K562 (cell line): ENCODE data around the gene FZD8. TPM values are rescaled to one million over a fixed set of nuclear protein-coding genes. Genes with fewer than 3 reads are reported as not detected.
A peak's percentile ranks its signal among the peaks of the same experiment; 100 is the strongest.

Experiments
- ATAC-seq: fragments of 200-7000 bp; cut with Tn5 transposase; 3 replicates; pipeline ENCODE4 v1.9.1; 2020; ENCODE audit warnings: moderate library complexity
- BruUV-seq: library from RNA; stranded (reverse); fragments of 400-500 nt; replicated peaks from 2 replicates; lab custom pipeline; 2021; lab: Mats Ljungman, UMichigan
- CTCF ChIA-PET: fragments of 300-600 bp; formaldehyde crosslinking; extraction: SDS; loops from one replicate; lab custom pipeline; 2021; ENCODE audit warnings: low intra/inter-chr PET ratio; lab: Yijun Ruan, JAX
- POLR2A ChIA-PET: fragments of 300-600, 350-650 bp; sonication (Branson Sonifier 250); formaldehyde crosslinking; extraction: SDS; loops from one replicate; lab custom pipeline; 2021; ENCODE audit warnings: antibody characterized with exemption, inconsistent platforms; lab: Yijun Ruan, JAX
- DNase-seq, 4 experiments: peaks; one replicate each; pipeline versions ENCODE4 v3.0.0 to v3.0.0-alpha.2; 2011 to 2018; ENCODE audit warnings: low spot score in 3 of 4, mixed read lengths in 3 of 4; ENCODE audit errors: extremely low read depth in 1 of 4
- FAIRE-seq: peaks from 2 replicates; lab custom pipeline; 2011; peaks lifted over from hg19 to GRCh38; lab: Jason Lieb, UNC
- H2AFZ ChIP-seq: 2 replicates; pipeline ENCODE4 v1.6.0; 2011; ENCODE audit warnings: low read depth, low read length, control low read depth, inconsistent platforms
- H3K27ac ChIP-seq: fragments of 200-600 bp; 3 replicates; pipeline ENCODE4 v1.8.0; 2011; ENCODE audit warnings: low read depth, mild to moderate bottlenecking, control low read depth, inconsistent platforms, low read length, moderate library complexity, mixed read lengths; ENCODE audit errors: extremely low read depth
- H3K27me3 ChIP-seq, 2 experiments: fragments of 300-600 bp in 1 of 2; 2 replicates in 1 of 2; 3 replicates in 1 of 2; pipeline versions ENCODE4 v1.6.0 to v1.8.0; 2011; ENCODE audit warnings: inconsistent platforms in 2 of 2, low read length in 2 of 2, mild to moderate bottlenecking in 1 of 2, mixed read lengths in 1 of 2, moderate library complexity in 1 of 2; ENCODE audit not compliant: control insufficient read depth in 2 of 2, insufficient read depth in 2 of 2
- H3K36me3 ChIP-seq: fragments of 300-600 bp; 3 replicates; pipeline ENCODE4 v1.8.0; 2011; ENCODE audit warnings: mild to moderate bottlenecking, low read length, inconsistent platforms; ENCODE audit not compliant: control insufficient read depth, insufficient read depth
- H3K4me1 ChIP-seq, 2 experiments: fragments of 200-600 bp in 1 of 2; replicated peaks in 1 of 2; 2 replicates in 1 of 2; 3 replicates in 1 of 2; pipeline versions ENCODE4 v1.5.1 to v1.8.0; 2011; ENCODE audit warnings: inconsistent platforms in 2 of 2, low read length in 2 of 2, mild to moderate bottlenecking in 1 of 2, mixed read lengths in 1 of 2, moderate library complexity in 1 of 2; ENCODE audit not compliant: control insufficient read depth in 2 of 2, insufficient read depth in 2 of 2
- H3K4me2 ChIP-seq: 2 replicates; pipeline ENCODE4 v1.6.1; 2011; ENCODE audit warnings: low read length, control low read depth, inconsistent platforms, mixed read lengths; ENCODE audit not compliant: insufficient read depth
- H3K4me3 ChIP-seq: fragments of 200-600 bp; sonication (generic), shearing (Covaris generic); 2 replicates; pipeline ENCODE4 v1.5.1; 2016; ENCODE audit warnings: control low read depth, inconsistent platforms
- H3K79me2 ChIP-seq: fragments of 200-600 bp; 3 replicates; pipeline ENCODE4 v1.8.0; 2011; ENCODE audit warnings: low read length, inconsistent platforms; ENCODE audit not compliant: control insufficient read depth, insufficient read depth
- H3K9ac ChIP-seq, 2 experiments: 2 replicates each; pipeline versions ENCODE4 v1.6.0 to v1.6.1; 2011; ENCODE audit warnings: low read depth in 2 of 2, low read length in 2 of 2, control low read depth in 1 of 2, inconsistent platforms in 1 of 2, mild to moderate bottlenecking in 1 of 2, mixed read lengths in 1 of 2; ENCODE audit not compliant: insufficient read depth in 1 of 2
- H3K9me1 ChIP-seq: one replicate; pipeline ENCODE4 v1.6.0; 2011; ENCODE audit warnings: inconsistent platforms, mild to moderate bottlenecking, low read length, moderate library complexity; ENCODE audit not compliant: control insufficient read depth, insufficient read depth
- H3K9me3 ChIP-seq: replicated peaks from 2 replicates; pipeline ENCODE4 v1.5.1; 2011; ENCODE audit warnings: low read depth, low read length, inconsistent platforms; ENCODE audit not compliant: control insufficient read depth, insufficient read depth
- H4K20me1 ChIP-seq: replicated peaks from 2 replicates; pipeline ENCODE4 v1.6.1; 2011; ENCODE audit warnings: low read length, inconsistent platforms, mixed read lengths; ENCODE audit not compliant: control insufficient read depth, insufficient read depth
- NFRKB ChIP-seq: fragments of 450-650 bp; IDR thresholded peaks from 2 replicates; pipeline ENCODE4 v1.6.1; 2016; ENCODE audit warnings: low read depth
- NONO ChIP-seq, 2 experiments: fragments of 200-400 bp in 1 of 2; fragments of 450-650 bp in 1 of 2; formaldehyde crosslinking in 1 of 2; IDR thresholded peaks; 2 replicates each; pipeline ENCODE4 v1.6.1; 2017; ENCODE audit warnings: low read depth in 2 of 2, mild to moderate bottlenecking in 2 of 2, moderate library complexity in 2 of 2, low read length in 1 of 2
- ZFP30 ChIP-seq: fragments of 250-450 bp; sonication (Bioruptor Pico); IDR thresholded peaks from 2 replicates; pipeline ENCODE4 v1.8.0; 2022; ENCODE audit warnings: moderate library complexity, mild to moderate bottlenecking, inconsistent platforms, borderline replicate concordance
- ZNF174 ChIP-seq: fragments of 250-450 bp; sonication (Bioruptor Pico); IDR thresholded peaks from 2 replicates; pipeline ENCODE4 v1.4.0; 2020; ENCODE audit warnings: mild to moderate bottlenecking
- ZSCAN29 ChIP-seq: fragments of 450-650 bp; IDR thresholded peaks from 2 replicates; pipeline ENCODE4 v1.6.1; 2017
- WGBS: fragments of 100-300 bp; shearing (Covaris generic); methylation state at CpG from one replicate; pipeline ENCODE4 v1.1.6; 2016; ENCODE audit warnings: low coverage, mixed read lengths; ENCODE audit not compliant: insufficient coverage; ENCODE audit errors: missing lambda C conversion rate; 5-methylcytosine and 5-hydroxymethylcytosine counted together
- in situ Hi-C: fragments of 300-500 bp; cut with MboI; formaldehyde crosslinking; loops from 4 replicates; pipeline ENCODE4 v1.15.0; 2018; ENCODE audit warnings: inconsistent platforms, mixed read lengths
- intact Hi-C: fragments of 100-400 bp; cut with micrococcal nuclease; formaldehyde crosslinking; loops from 2 replicates; pipeline ENCODE4 v1.14.2; 2022
- polyA plus RNA-seq, 8 experiments: library from polyadenylated mRNA; depleted of rRNA in 4 of 8; stranded (reverse) in 5 of 8; unstranded in 3 of 8; fragments of >200 nt; fragmentation: Nextera tagmentation in 2 of 8; fragmentation: Illumina TruSeq in 1 of 8; extraction: Ambion mirVana in 2 of 8; extraction: Trizol in 1 of 8; gene quantifications; 2 replicates each; pipeline versions ENCODE4 v1.2.1 to v1.2.3, GENCODE V29; 2011 to 2014; ENCODE audit warnings: inconsistent platforms in 1 of 8, missing spikeins in 1 of 8
- total RNA-seq, 7 experiments: library from RNA; depleted of rRNA in 6 of 7; stranded (reverse); fragments of >200 nt in 6 of 7; fragmentation: Illumina TruSeq in 2 of 7; extraction: Trizol in 2 of 7; gene quantifications; 2 replicates each; pipeline versions ENCODE4 v1.2.1 to v1.2.3, GENCODE V29; 2011 to 2021; ENCODE audit warnings: low replicate concordance in 1 of 7
- TF ChIP-seq, protein P1 (sequence below), 2 experiments: fragments of 450-650 bp; formaldehyde crosslinking in 1 of 2; IDR thresholded peaks; 2 replicates each; pipeline versions ENCODE4 v1.4.0 to v1.6.1; 2014 to 2020; ENCODE audit warnings: mild to moderate bottlenecking in 2 of 2, borderline replicate concordance in 1 of 2, low read depth in 1 of 2
- TF ChIP-seq, protein P2 (sequence below): fragments of 250-450 bp; sonication (Bioruptor Pico); IDR thresholded peaks from 2 replicates; pipeline ENCODE4 v1.5.0; 2021; ENCODE audit warnings: mild to moderate bottlenecking, moderate library complexity

Gene FZD8
- total and polyA plus RNA-seq, 9 of the 15 experiments (the other 6 are each of a cell fraction or from before 2014, with no cell fraction given), result 0.03 to 1.2 (median 0.16) TPM; not detected in 1

DNA sequence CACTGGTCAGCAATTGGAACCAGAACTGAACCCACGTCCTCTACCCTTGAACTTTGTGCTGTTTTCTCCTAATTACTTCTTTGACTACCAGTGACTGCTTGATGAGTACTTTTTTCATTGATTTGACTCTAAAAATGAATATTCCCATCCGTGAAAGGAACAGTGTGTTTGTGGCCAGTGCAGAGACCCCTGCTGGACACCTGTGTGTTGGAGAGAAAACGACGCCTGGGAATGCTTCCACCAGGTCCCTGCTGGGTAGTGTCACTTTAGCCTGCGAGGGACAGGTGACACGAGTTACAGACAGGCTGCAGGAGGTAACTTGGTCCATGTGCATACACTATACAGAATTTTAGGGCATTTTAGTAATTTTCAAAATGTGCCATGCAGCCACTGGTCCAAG lies 43.7 kb downstream of the FZD8 start (continued):
- TF ChIP-seq, protein P1, sequence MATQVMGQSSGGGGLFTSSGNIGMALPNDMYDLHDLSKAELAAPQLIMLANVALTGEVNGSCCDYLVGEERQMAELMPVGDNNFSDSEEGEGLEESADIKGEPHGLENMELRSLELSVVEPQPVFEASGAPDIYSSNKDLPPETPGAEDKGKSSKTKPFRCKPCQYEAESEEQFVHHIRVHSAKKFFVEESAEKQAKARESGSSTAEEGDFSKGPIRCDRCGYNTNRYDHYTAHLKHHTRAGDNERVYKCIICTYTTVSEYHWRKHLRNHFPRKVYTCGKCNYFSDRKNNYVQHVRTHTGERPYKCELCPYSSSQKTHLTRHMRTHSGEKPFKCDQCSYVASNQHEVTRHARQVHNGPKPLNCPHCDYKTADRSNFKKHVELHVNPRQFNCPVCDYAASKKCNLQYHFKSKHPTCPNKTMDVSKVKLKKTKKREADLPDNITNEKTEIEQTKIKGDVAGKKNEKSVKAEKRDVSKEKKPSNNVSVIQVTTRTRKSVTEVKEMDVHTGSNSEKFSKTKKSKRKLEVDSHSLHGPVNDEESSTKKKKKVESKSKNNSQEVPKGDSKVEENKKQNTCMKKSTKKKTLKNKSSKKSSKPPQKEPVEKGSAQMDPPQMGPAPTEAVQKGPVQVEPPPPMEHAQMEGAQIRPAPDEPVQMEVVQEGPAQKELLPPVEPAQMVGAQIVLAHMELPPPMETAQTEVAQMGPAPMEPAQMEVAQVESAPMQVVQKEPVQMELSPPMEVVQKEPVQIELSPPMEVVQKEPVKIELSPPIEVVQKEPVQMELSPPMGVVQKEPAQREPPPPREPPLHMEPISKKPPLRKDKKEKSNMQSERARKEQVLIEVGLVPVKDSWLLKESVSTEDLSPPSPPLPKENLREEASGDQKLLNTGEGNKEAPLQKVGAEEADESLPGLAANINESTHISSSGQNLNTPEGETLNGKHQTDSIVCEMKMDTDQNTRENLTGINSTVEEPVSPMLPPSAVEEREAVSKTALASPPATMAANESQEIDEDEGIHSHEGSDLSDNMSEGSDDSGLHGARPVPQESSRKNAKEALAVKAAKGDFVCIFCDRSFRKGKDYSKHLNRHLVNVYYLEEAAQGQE (IDR thresholded peaks at IDR 0.05; ENCODE audit: borderline replicate concordance), result peak; percentile 7; the same call in 1 of the 2 replicates
- TF ChIP-seq, protein P1 (CRISPR knock-in tag; IDR thresholded peaks at IDR 0.05; ENCODE audit: low read depth), result no peak

DNA sequence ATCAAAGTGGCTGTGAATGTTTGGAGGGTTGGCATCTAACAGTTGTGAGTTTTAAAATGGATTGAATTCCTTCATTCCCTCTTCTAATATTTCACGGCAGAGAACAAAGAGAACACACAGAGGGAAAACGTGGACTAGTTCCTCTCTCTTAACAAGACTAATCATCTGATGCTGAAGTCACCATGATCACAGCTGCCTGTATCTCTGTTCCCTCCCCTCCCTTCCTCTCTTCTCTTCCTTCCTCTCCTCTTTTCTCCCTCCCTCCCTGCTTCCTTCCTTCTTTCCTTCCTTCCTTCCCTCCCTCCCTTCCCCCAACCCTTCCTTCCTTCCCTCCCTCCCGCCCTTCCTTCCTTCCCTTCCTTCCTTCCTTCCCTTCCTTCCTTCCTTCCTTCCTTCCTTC lies 47.0 kb downstream of the FZD8 start:
- POLR2A ChIA-PET, result no interaction called here
- H3K4me1 ChIP-seq, result no peaks in the 10 kb centered on the region
- ATAC-seq (no peak), FAIRE-seq (no peak), DNase-seq (no peak)
- in situ Hi-C loops (no loop called here), intact Hi-C loops (no loop called here)
- peaks cover 18 to 34% of the 10 kb centered on the region in 2 experiments for H3K27me3 ChIP-seq
- no peaks in the 10 kb centered on the region for H3K79me2 ChIP-seq
- H3K9me3 ChIP-seq, result no peaks in the 10 kb centered on the region
- H3K4me3 ChIP-seq, result no peak overlapping the region
- no peak overlapping the region for H3K9ac ChIP-seq
- no peak overlapping the region for H3K4me2 ChIP-seq
- 3% methylated on average over 3 of the region's 3 CpGs for WGBS
- H2AFZ ChIP-seq, result no peak overlapping the region
- CTCF ChIA-PET, result no interaction called here
- no peaks in the 10 kb centered on the region for H3K9me1 ChIP-seq
- BruUV-seq, result no TSS peak
- H3K36me3 ChIP-seq, result no peaks in the 10 kb centered on the region
- H3K27ac ChIP-seq, result no peak overlapping the region
- H4K20me1 ChIP-seq, result no peaks in the 10 kb centered on the region
- no peak for TF ChIP-seq NFRKB
- no peak for TF ChIP-seq ZSCAN29
- TF ChIP-seq NONO (IDR thresholded peaks at IDR 0.05; ENCODE audit: low read depth in 2 of 2, low read length in 1 of 2), result no peak
- TF ChIP-seq, protein P2, sequence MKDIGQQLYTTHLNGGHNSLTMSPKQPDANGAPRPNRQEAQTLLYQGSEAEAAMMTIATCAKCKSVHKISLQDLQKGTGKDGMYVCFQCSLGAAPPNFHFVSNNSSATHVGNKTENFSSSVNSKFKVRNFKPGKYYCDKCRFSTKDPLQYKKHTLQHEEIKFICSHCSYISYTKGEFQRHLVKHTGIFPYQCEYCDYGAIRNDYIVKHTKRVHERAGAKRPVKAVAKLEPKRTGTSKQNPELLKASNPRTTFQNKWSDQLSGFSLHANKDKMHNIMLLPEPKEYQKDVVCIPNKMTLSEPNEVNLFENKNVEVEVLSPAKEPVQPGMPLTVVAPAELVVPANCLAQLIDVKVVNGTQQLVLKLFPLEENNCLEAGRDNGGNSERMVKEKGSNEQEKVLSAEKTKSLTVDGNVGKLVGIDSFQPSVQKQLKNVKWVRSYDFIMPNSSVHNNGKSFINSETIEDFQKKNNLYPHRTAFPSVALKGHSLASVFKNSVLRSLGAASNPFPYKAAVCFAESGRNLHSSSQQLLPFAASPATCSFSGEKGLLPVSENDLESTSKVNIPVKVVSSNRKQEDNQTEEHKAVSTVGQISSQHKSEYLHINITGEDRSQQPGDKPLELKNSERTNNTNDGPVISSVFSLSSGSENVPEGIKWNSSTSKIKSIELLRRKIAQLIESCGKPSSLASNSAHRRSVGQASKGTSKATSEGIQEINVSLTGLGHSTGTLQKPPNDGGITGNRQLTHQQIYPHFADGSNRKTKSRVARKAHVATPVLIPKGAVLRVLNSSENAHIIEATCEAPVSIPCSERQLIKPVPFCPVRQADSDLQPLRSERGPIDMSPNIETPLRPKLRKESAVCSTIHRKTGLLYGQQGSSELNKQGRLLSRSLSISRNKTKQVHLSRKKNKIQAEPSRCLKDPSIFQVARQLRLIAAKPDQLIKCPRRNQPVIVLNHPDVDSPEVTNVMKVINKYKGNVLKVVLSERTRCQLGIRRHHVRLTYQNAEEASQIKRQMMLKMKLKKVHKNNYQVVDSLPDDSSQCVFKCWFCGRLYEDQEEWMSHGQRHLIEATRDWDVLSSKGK (CRISPR knock-in tag), result no peak
- TF ChIP-seq ZFP30 (CRISPR knock-in tag), result no peak
- no peak for TF ChIP-seq ZNF174 (CRISPR knock-in tag)
